DOHH2 (cell line): ENCODE measurements around the gene FBRSL1.

Source experiments
- H3F3A ChIP-seq: fragments of 200-600 bp; sonication (generic), shearing (Covaris generic); 2 replicates; pipeline ENCODE4 v1.6.0; 2016; ENCODE audit warnings: antibody characterized with exemption, mild to moderate bottlenecking; ENCODE audit not compliant: control insufficient read depth, insufficient read depth
- H3K27ac ChIP-seq: fragments of 200-600 bp; sonication (generic); 2 replicates; pipeline ENCODE4 v1.5.1; 2014; ENCODE audit warnings: low read depth, mild to moderate bottlenecking, low read length, moderate library complexity
- H3K27me3 ChIP-seq: fragments of 200-600 bp; sonication (generic); 2 replicates; pipeline ENCODE4 v1.6.1; 2014; ENCODE audit warnings: mild to moderate bottlenecking, low read length, mixed read lengths; ENCODE audit not compliant: control insufficient read depth
- H3K36me3 ChIP-seq: fragments of 200-600 bp; sonication (generic); 2 replicates; pipeline ENCODE4 v1.6.1; 2014; ENCODE audit warnings: mild to moderate bottlenecking, low read length, moderate library complexity, mixed read lengths; ENCODE audit not compliant: control insufficient read depth
- H3K4me1 ChIP-seq: fragments of 200-600 bp; sonication (generic); 2 replicates; pipeline ENCODE4 v1.6.1; 2014; ENCODE audit warnings: mild to moderate bottlenecking, low read length, mixed read lengths; ENCODE audit not compliant: control insufficient read depth
- H3K4me2 ChIP-seq: fragments of 200-600 bp; sonication (generic); 2 replicates; pipeline ENCODE4 v1.6.0; 2014; ENCODE audit warnings: mild to moderate bottlenecking, low read length, moderate library complexity
- H3K4me3 ChIP-seq: fragments of 200-600 bp; sonication (generic); 2 replicates; pipeline ENCODE4 v1.5.1; 2014; ENCODE audit warnings: mild to moderate bottlenecking, low read length, mixed read lengths
- H3K79me2 ChIP-seq: fragments of 200-600 bp; sonication (generic); 2 replicates; pipeline ENCODE4 v1.6.1; 2014; ENCODE audit warnings: mild to moderate bottlenecking, low read length, mixed read lengths; ENCODE audit not compliant: control insufficient read depth
- H3K9me2 ChIP-seq: fragments of 200-600 bp; sonication (generic); replicated peaks from 2 replicates; pipeline ENCODE4 v1.6.1; 2014; ENCODE audit warnings: mild to moderate bottlenecking, low read length, mixed read lengths; ENCODE audit not compliant: control insufficient read depth
- H3K9me3 ChIP-seq: fragments of 200-600 bp; sonication (generic); 2 replicates; pipeline ENCODE4 v1.6.1; 2014; ENCODE audit warnings: antibody characterized with exemption, low read length, mixed read lengths; ENCODE audit not compliant: control insufficient read depth, insufficient read depth
- H4K20me1 ChIP-seq: fragments of 200-600 bp; sonication (generic); 2 replicates; pipeline ENCODE4 v1.6.0; 2014; ENCODE audit warnings: low read depth, mild to moderate bottlenecking, antibody characterized with exemption, low read length, moderate library complexity; ENCODE audit not compliant: control insufficient read depth, insufficient read depth
- EZH2phosphoT487 ChIP-seq: fragments of 200-600 bp; sonication (generic); IDR thresholded peaks from 2 replicates; pipeline ENCODE4 v1.6.1; 2017; ENCODE audit warnings: borderline replicate concordance, mild to moderate bottlenecking, antibody characterized with exemption, low read length, moderate library complexity, mixed read lengths
- TF ChIP-seq, protein P1 (sequence below): fragments of 200-600 bp; sonication (generic); IDR thresholded peaks from one replicate; pipeline ENCODE4 v1.5.1; 2014; ENCODE audit warnings: antibody characterized with exemption, mild to moderate bottlenecking, low read depth, low read length; ENCODE audit not compliant: poor library complexity, severe bottlenecking

FBRSL1 gene

DNA sequence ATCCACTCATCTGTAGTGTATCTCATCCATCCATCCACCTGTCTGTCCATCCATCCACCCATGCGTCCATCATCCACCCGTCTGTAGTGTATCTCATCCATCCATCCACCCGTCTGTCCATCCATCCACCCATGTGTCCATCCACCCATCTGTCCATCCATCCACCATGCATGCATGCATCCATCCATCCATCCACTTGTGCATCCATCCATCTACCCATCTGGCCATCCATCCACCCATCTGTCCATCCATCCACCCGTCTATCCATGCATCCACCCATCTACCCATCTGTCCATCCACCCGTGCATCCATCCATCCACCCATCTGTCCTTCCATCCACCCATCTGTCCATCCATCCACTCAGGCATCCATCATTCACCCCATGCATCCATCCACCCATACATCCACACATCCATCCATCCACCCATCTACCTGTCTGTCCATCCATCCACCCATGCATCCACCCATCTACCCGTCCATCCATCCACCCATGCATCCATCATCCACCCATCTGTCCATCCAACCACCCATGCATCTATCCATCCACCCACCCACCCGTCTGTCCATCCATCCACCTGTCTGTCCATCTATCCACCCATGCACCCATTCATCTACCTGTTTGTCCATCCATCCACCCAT lies 28.5 kb downstream of the FBRSL1 start:
- no peak overlapping the region for H3K4me3 ChIP-seq
- H3F3A ChIP-seq, result no peaks in the 10 kb centered on the region
- H4K20me1 ChIP-seq, result no peaks in the 10 kb centered on the region
- no peak for TF ChIP-seq EZH2phosphoT487
- TF ChIP-seq, protein P1, sequence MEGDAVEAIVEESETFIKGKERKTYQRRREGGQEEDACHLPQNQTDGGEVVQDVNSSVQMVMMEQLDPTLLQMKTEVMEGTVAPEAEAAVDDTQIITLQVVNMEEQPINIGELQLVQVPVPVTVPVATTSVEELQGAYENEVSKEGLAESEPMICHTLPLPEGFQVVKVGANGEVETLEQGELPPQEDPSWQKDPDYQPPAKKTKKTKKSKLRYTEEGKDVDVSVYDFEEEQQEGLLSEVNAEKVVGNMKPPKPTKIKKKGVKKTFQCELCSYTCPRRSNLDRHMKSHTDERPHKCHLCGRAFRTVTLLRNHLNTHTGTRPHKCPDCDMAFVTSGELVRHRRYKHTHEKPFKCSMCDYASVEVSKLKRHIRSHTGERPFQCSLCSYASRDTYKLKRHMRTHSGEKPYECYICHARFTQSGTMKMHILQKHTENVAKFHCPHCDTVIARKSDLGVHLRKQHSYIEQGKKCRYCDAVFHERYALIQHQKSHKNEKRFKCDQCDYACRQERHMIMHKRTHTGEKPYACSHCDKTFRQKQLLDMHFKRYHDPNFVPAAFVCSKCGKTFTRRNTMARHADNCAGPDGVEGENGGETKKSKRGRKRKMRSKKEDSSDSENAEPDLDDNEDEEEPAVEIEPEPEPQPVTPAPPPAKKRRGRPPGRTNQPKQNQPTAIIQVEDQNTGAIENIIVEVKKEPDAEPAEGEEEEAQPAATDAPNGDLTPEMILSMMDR, result no peak
- H3K9me2 ChIP-seq, result no peaks in the 10 kb centered on the region
- no peaks in the 10 kb centered on the region for H3K4me1 ChIP-seq
- H3K9me3 ChIP-seq, result peaks cover 13% of the 10 kb centered on the region; the same call in 1 of the 2 replicates
- H3K27ac ChIP-seq, result no peak overlapping the region
- H3K4me2 ChIP-seq, result no peak overlapping the region
- no peaks in the 10 kb centered on the region for H3K36me3 ChIP-seq
- no peaks in the 10 kb centered on the region for H3K79me2 ChIP-seq
- no peaks in the 10 kb centered on the region for H3K27me3 ChIP-seq

DNA sequence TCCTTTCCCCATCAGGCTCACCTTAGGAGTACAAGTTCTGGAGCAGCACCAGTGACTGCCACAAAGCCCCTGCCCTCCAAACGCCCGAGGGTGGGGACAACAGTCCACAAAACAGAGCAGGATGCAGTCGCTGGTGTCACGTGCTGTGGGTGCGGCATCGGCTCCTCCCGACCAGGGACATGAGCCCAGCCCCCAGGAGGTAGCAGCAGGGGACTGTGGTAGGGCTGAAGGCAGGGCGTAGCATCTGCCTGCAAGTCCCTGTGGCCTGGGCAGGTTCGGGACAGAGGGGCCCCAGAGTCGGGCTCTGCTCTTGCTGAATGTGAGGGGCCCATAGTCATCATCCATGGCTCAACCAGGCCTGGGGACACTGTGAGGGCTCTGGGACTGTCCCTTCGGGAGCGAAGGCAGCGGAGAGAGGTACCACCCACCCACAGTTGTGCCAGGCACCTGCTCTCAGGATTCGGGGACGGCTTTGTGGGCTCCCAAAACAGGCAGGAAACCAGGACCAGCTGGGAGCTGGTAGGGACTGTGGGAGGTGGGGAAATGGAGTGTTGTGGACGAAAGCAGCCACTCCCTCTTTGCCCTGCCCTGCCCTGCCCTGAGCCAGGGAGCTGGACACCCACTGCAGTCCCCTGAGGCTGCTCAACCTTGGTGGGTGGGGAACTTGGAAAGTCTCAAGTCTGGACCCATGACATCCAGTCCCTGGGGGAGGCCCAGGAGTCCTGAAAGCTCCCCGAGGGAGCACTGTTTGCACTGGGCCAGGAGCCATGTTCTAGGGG lies 30.7 kb downstream of the FBRSL1 start:
- H3K4me3 ChIP-seq, result no peak overlapping the region
- no peak overlapping the region for H3K4me2 ChIP-seq
- H3K9me2 ChIP-seq, result no peaks in the 10 kb centered on the region
- H3K36me3 ChIP-seq, result no peaks in the 10 kb centered on the region
- H3K4me1 ChIP-seq, result no peaks in the 10 kb centered on the region
- no peaks in the 10 kb centered on the region for H3F3A ChIP-seq
- H4K20me1 ChIP-seq, result no peaks in the 10 kb centered on the region
- peaks cover 13% of the 10 kb centered on the region; the same call in 1 of the 2 replicates for H3K9me3 ChIP-seq
- TF ChIP-seq, protein P1, result no peak
- TF ChIP-seq EZH2phosphoT487, result no peak
- H3K27me3 ChIP-seq, result no peaks in the 10 kb centered on the region
- no peak overlapping the region for H3K27ac ChIP-seq
- no peaks in the 10 kb centered on the region for H3K79me2 ChIP-seq

GRCh38 chr12:132521200-132521580 lies 31.2 kb downstream of the FBRSL1 start:
- H4K20me1 ChIP-seq, result no peaks in the 10 kb centered on the region
- peaks cover 13% of the 10 kb centered on the region; the same call in 1 of the 2 replicates for H3K9me3 ChIP-seq
- no peak overlapping the region for H3K27ac ChIP-seq
- H3K79me2 ChIP-seq, result no peaks in the 10 kb centered on the region
- H3K9me2 ChIP-seq, result no peaks in the 10 kb centered on the region
- H3K36me3 ChIP-seq, result no peaks in the 10 kb centered on the region
- no peaks in the 10 kb centered on the region for H3K27me3 ChIP-seq
- H3F3A ChIP-seq, result no peaks in the 10 kb centered on the region
- H3K4me1 ChIP-seq, result no peaks in the 10 kb centered on the region
- no peak overlapping the region for H3K4me2 ChIP-seq
- no peak for TF ChIP-seq EZH2phosphoT487
- TF ChIP-seq, protein P1, result no peak
- H3K4me3 ChIP-seq, result no peak overlapping the region
